NCI-H187 (cell line): ENCODE data around the gene MYH15.

Experiments used
- DNase-seq, 2 experiments: peaks; one replicate each; lab custom pipeline; 2025; lab: John Stamatoyannopoulos, UW

MYH15 gene

DNA sequence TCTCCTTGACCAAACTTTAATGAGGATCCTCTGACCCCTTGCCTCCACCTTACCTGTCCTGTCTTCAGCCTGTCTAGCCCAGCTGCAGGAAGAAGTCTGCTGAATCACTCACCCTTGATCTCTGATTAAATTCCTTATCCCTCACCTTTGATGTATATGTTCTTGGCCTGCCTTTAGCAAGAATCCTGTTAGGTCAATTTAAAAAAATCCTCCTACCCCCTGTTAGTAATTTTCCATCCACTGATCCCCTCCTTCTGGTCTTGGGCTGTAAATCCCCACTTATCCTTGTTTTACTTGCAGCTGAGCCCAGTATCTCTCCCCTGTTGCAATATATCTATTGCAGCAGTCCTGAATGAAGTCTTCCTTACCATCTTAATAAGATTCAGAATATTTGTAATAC, 39.0 kb downstream of the MYH15 start:
- no peak for DNase-seq

DNA sequence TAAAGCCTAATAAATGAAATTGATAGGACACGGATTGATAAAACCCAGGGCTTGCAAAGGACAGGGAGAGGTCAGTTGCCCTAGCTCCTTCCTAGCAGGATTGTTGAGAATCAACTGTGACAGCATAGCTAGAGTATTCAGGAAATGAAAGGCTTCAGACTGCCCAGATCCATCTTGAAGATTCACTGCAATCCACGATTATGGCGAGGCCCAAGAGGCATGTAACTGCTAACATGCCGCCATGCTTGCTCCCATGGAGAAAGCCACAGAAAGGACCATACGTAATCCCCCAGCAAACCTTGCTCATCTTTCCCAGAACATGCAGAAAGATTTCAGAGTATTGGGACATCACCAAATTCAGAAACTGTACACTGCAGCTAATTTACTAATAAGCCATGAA, 41.3 kb downstream of the MYH15 start:
- no peak for DNase-seq

DNA sequence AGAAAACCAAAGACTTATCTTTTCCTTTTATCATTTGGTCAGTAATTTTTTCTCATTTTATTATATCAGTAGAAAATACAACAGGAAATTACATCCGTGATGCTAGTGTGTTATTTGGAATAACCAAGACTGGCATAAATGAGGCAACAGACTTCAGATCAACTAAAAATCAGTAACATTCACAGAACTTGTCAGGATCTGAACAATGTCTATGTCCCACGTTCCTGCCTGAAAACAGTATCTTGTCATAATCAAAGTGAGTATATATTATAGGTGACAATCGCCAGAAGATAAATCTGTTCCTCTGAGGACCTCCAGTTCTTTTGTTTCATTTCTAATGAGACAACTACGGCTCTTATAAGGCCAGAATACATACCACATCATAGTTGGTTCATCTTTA, 41.8 kb downstream of the MYH15 start:
- no peak for DNase-seq

DNA sequence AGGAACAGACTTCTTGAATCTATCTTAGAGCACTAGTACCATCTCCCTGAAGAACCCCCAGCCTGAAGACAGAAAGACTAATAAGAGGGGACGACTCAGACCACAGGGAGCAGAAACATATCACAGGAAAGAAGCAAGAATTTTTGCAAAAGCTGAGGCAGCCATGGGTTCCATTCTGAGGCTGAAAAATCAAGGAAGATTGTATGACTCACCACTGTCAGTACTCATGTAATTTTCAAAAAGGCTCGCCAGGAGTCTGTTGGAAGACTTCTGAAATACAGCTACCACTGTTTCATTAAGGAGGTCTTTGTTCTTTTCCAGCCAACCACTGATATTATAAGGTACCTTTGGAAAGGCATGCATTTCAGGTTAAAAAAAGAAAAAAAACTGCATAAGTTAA, 47.5 kb downstream of the MYH15 start:
- no peak for DNase-seq

DNA sequence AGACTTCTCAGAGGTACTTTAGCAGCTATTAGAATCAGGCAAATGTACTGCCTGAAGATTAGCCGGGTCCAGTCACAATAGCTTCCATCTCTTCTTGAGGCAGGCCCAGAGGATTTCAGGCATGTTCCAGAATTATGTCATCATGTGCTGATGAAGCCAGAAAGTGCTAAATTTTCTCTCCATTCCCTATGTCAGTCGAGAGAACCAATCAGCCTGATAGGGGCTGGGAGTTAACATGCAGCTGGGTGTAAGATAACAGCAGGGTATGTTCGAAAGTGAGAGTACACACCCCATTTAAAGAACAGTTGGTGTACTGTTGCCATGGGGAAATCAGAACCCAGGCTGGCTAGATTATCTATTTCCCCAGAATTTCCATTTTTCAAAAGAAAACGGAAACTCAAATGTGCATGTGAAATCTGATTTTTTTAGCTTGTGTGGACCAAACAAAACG, 48.7 kb downstream of the MYH15 start:
- DNase-seq = no peak

- DNase-seq = no peak
Observed at GRCh38 chr3:108459225-108459624, 51.2 kb downstream of the MYH15 start.

DNA sequence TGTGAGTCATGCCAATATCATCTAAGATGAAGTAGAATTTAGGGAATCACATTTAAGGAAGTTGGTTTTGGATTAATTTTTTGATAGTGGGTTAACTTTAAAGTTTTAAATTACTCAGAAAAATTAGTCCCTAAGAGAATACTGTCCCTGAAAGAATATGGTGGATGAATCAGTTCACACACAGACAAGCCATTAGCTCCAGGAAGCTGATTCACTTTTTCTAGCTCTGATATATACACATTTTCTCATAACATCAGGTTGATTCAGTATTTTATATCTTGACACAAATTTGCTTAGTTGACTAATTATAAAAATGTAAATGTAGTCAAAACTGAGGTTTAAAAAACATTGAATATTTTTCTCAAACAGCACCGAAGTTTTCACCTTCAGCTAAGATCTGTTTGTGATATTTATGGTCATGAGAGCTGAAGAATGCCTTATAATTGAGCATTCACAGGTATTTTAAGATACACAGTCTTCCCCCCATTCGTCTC, 55.1 kb downstream of the MYH15 start:
- DNase-seq = no peak

DNA sequence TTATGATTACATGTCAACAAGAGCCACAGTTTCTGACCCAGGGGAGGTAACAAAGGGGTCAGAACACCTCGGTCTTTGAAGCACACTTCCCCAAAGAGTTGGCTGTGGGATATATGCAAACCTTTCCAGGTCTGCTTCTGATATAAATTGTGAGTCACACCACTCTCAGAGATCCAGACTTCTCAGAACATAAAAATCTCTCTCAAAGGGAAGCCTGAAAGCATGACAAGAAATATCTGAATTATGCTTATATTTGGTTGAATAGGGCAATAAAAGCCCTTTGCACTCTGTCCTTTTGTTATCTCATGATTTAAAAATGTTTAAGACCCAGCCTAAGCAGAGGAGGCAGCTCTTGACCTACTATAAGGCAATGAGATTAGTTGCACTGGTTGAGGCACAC, 56.8 kb downstream of the MYH15 start:
- no peak for DNase-seq

- no peak for DNase-seq
Observed at GRCh38 chr3:108450444-108450843, 60.0 kb downstream of the MYH15 start.

DNA sequence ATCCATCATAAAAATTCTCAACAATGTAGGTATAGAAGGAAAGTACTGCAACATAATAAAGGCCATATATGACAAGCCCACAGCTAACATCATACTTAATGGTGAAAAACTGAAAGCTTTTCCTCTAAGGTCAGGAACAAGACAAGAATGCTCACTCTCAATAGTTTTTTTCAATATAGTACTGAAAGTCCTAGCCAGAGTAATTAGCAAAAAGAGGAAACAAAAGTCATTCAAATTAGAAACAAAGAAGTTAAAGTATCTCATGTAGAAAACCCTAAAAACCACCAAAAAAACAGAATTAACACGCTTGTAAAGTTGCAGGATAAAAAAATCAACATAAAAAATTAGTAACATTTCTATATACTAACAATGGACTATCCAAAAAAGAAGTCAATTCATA, 61.8 kb downstream of the MYH15 start:
- DNase-seq = no peak

DNA sequence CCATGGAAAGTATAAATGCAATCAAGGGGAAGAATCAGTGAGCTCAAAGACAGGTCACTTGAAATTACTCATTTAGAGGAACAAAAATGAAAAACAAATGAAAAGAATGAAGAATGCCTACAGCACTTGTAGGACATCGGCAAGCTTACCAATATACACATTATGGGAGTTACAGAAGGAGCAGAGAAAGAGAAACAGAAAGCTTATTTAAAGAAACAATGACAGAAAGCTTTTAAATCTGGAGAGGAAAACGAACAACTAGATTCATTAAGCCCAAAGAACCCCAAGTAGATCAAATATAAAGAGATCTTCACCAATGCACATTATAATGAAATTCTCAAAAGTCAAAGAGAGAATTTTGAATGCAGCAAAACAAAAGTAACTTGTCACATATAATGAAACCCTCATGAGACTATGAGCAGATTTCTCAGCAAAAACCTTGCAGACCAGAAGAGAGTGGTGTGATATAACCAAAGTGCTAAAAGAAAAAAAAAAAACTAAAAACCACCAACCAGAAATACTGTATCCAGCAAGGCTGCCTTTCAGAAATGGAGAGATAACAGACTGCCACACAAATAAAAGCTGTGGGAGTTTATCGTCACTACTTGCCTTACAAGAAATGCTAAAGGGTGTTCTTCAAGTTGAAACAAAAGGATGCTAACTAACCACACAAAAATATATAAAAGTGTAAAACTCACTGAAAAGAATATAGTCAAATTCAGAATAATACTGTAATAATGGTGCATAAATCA, 63.1 kb downstream of the MYH15 start:
- no peak for DNase-seq

DNA sequence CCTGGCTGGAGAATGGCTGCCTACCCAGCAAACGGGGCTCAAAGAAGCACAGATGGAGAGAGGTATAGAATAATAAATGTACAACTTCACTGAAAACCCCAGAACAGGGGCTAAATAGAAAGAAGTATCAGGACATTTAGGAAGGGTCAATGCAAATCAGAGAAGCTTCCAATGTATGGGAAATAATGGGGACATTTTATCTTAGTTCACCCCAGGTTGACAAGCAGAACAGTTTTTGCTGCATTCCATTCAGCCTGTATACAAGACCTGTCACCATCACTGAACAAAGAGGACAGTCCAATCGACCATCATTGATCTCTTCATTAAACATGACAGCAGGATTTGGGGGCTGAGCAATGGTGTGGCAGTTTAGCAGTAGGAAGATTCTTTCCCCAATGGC, 68.1 kb downstream of the MYH15 start:
- DNase-seq = no peak

GRCh38 chr3:108441518-108441917, 68.9 kb downstream of the MYH15 start:
- no peak for DNase-seq

DNA sequence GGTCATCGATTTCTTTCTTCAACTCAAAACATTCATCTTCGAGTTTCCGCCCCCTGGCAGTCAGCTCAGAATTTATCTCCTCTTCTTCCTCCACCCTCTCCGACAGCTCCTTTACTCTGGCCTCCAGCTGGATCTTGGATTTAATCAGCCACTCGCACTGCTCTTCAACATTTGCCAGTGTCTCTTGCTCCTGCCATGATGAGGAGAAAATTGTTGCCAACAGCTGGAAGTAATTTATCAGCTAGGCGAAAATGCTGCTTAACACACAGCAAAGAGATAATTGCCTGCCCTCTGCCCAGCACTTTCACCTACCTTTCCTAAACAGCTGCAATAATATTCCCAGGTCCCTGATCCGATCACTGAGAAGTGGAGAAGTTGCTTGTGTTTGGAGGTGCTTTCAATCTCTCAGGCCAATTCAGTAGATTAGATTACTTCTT, 69.3 kb downstream of the MYH15 start:
- DNase-seq = no peak

- DNase-seq = no peak
Observed at GRCh38 chr3:108438542-108438941, 71.9 kb downstream of the MYH15 start.

GRCh38 chr3:108437439-108437838, 73.0 kb downstream of the MYH15 start:
- no peak for DNase-seq

DNA sequence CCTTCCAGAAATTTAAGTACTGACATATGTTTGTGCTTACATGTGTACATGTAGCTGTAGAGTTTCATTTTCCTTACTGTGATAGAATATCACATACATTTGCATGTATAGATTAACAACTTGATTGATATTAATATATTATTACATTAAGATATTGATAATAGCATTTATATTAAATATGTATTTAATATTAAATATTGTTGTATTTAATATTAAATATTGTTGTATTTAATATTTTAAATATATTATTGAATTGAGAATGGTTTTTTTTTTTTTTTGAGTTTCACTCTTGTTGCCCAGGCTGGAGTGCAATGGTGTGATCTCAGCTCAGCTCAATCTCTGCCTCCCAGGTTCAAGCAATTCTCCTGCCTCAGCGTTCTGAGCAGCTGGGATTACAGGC, 76.5 kb downstream of the MYH15 start:
- no peak for DNase-seq

GRCh38 chr3:108432431-108432830, 78.0 kb downstream of the MYH15 start:
- DNase-seq = no peak

- DNase-seq = no peak
Observed at GRCh38 chr3:108430540-108430939, 79.9 kb downstream of the MYH15 start.

- no peak for DNase-seq
Observed at GRCh38 chr3:108428586-108428985, 81.8 kb downstream of the MYH15 start.

GRCh38 chr3:108420926-108421325, 89.5 kb downstream of the MYH15 start:
- DNase-seq = no peak

- no peak for DNase-seq
Observed at GRCh38 chr3:108416111-108416869, 94.1 kb downstream of the MYH15 start.

DNA sequence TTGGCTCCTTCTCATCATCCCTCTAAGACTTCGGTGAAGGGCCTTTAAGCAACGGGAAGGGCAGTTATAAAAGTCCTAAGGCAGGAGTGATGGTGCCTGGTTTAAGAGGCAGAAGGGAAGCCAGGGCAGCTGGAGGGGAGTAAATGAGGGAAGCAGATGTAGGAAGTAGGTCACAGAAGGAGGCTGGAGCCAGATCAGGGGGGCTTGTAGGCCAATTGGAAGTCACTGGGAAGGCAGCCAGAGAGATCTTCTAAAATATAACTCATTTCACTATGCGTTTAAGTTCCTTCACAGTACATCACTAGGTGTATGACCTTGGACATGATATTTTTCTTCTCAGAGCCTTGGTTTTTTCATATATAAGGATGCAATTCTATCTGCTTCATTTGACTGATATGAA, 94.7 kb downstream of the MYH15 start:
- no peak for DNase-seq
